HEK293 (cell line): ENCODE measurements around the gene HEG1.

ENCODE experiments used
- CTCF ChIA-PET: fragments of 350-600 bp; formaldehyde crosslinking; extraction: SDS; loops from one replicate; lab custom pipeline; 2021; ENCODE audit warnings: antibody characterized with exemption; lab: Yijun Ruan, JAX
- POLR2A ChIA-PET: fragments of 300-600 bp; formaldehyde crosslinking; extraction: SDS; loops from one replicate; lab custom pipeline; 2020; ENCODE audit warnings: antibody characterized with exemption, inconsistent platforms; lab: Yijun Ruan, JAX
- H3K27ac ChIP-seq: fragments of 200-500 bp; sonication (Bioruptor generic); 2 replicates; pipeline ENCODE4 v1.5.1; 2014; ENCODE audit warnings: low read depth, low read length, control low read depth, inconsistent platforms; ENCODE audit errors: extremely low read depth
- H3K36me3 ChIP-seq, 2 experiments: fragments of 200-500 bp in 1 of 2; sonication (Bioruptor generic) in 1 of 2; 1 replicate in 1 of 2; 2 replicates in 1 of 2; pipeline ENCODE4 v1.5.1; 2014 to 2017; ENCODE audit warnings: inconsistent platforms in 2 of 2, low read length in 2 of 2; ENCODE audit not compliant: control insufficient read depth in 2 of 2, insufficient read depth in 1 of 2
- H3K4me1 ChIP-seq: fragments of 200-500 bp; sonication (Bioruptor generic); 2 replicates; pipeline ENCODE4 v1.5.1; 2014; ENCODE audit warnings: mild to moderate bottlenecking, low read length, inconsistent platforms; ENCODE audit not compliant: control insufficient read depth, insufficient read depth
- H3K4me3 ChIP-seq: 2 replicates; pipeline ENCODE4 v1.5.1; 2011; ENCODE audit warnings: low read depth, mild to moderate bottlenecking, control low read depth, low read length, moderate library complexity
- H3K9me3 ChIP-seq: fragments of 200-500 bp; sonication (Bioruptor generic); 2 replicates; pipeline ENCODE4 v1.5.1; 2014; ENCODE audit warnings: low read depth, low read length, inconsistent platforms; ENCODE audit not compliant: control insufficient read depth, insufficient read depth
- EGR2 ChIP-seq: fragments of 450-650 bp; formaldehyde crosslinking; IDR thresholded peaks from 2 replicates; pipeline ENCODE4 v1.5.1; 2016; ENCODE audit warnings: low read depth, missing biosample characterization, missing genetic modification characterization
- FEZF1 ChIP-seq: fragments of 450-650 bp; formaldehyde crosslinking; IDR thresholded peaks from 2 replicates; pipeline ENCODE4 v1.5.1; 2016; ENCODE audit warnings: missing biosample characterization, missing genetic modification characterization
- INSM2 ChIP-seq: fragments of 450-650 bp; formaldehyde crosslinking; IDR thresholded peaks from 2 replicates; pipeline ENCODE4 v1.5.1; 2016; ENCODE audit warnings: missing biosample characterization, missing genetic modification characterization
- REST ChIP-seq: fragments of 450-650 bp; formaldehyde crosslinking; IDR thresholded peaks from 2 replicates; pipeline ENCODE4 v1.5.1; 2016; ENCODE audit warnings: missing biosample characterization, missing genetic modification characterization
- SALL2 ChIP-seq: fragments of 450-650 bp; formaldehyde crosslinking; IDR thresholded peaks from 2 replicates; pipeline ENCODE4 v1.5.0; 2017; ENCODE audit warnings: missing biosample characterization, mild to moderate bottlenecking, missing genetic modification characterization, borderline replicate concordance
- SETDB1 ChIP-seq: IDR thresholded peaks from one replicate; pipeline ENCODE4 v1.6.1; 2017; ENCODE audit warnings: mild to moderate bottlenecking, low read length, moderate library complexity, mixed read lengths; ENCODE audit not compliant: insufficient read length
- SP7 ChIP-seq: fragments of 450-650 bp; formaldehyde crosslinking; IDR thresholded peaks from 2 replicates; pipeline ENCODE4 v1.5.1; 2016; ENCODE audit warnings: missing biosample characterization, missing genetic modification characterization
- WT1 ChIP-seq: fragments of 450-650 bp; formaldehyde crosslinking; IDR thresholded peaks from 2 replicates; pipeline ENCODE4 v1.5.1; 2016; ENCODE audit warnings: missing biosample characterization, missing genetic modification characterization
- ZNF132 ChIP-seq: fragments of 450-650 bp; formaldehyde crosslinking; IDR thresholded peaks from 2 replicates; pipeline ENCODE4 v1.5.1; 2017; ENCODE audit warnings: missing biosample characterization, missing genetic modification characterization, borderline replicate concordance
- ZNF140 ChIP-seq: fragments of 450-650 bp; formaldehyde crosslinking; IDR thresholded peaks from 2 replicates; pipeline ENCODE4 v1.5.1; 2016; ENCODE audit warnings: missing biosample characterization, missing genetic modification characterization
- ZNF16 ChIP-seq: fragments of 450-650 bp; formaldehyde crosslinking; IDR thresholded peaks from 2 replicates; pipeline ENCODE4 v1.5.1; 2016; ENCODE audit warnings: low read depth, missing biosample characterization, missing genetic modification characterization
- ZNF37A ChIP-seq: fragments of 450-650 bp; IDR thresholded peaks from 2 replicates; pipeline ENCODE4 v1.5.1; 2018; ENCODE audit warnings: missing biosample characterization, missing genetic modification characterization
- ZNF488 ChIP-seq: fragments of 450-650 bp; formaldehyde crosslinking; IDR thresholded peaks from 2 replicates; pipeline ENCODE4 v1.5.1; 2016; ENCODE audit warnings: missing biosample characterization, missing genetic modification characterization
- ZNF555 ChIP-seq: fragments of 450-650 bp; formaldehyde crosslinking; conservative IDR thresholded peaks from 2 replicates; pipeline ENCODE4 v1.5.1; 2017; ENCODE audit warnings: missing biosample characterization, mild to moderate bottlenecking, missing genetic modification characterization, inconsistent platforms
- ZNF585B ChIP-seq: fragments of 450-650 bp; formaldehyde crosslinking; IDR thresholded peaks from 2 replicates; pipeline ENCODE4 v1.5.1; 2016; ENCODE audit warnings: missing biosample characterization, missing genetic modification characterization
- ZNF837 ChIP-seq: fragments of 450-650 bp; formaldehyde crosslinking; IDR thresholded peaks from 2 replicates; pipeline ENCODE4 v1.5.1; 2016; ENCODE audit warnings: missing biosample characterization, missing genetic modification characterization
- ZSCAN4 ChIP-seq: fragments of 450-650 bp; formaldehyde crosslinking; IDR thresholded peaks from 2 replicates; pipeline ENCODE4 v1.5.1; 2017; ENCODE audit warnings: missing biosample characterization, missing genetic modification characterization

The HEG1 gene

GRCh38 chr3:125028657-125029056 is 27.1 kb downstream of the HEG1 start (continued):
- TF ChIP-seq REST (tag by site-specific recombination) (no peak), INSM2 (tag by site-specific recombination) (no peak), SP7 (tag by site-specific recombination) (no peak), ZSCAN4 (tag by site-specific recombination) (no peak), ZNF837 (tag by site-specific recombination) (no peak), ZNF37A (tag by site-specific recombination) (no peak), SETDB1 (no peak), ZNF16 (tag by site-specific recombination) (no peak), ZNF555 (tag by site-specific recombination) (no peak)

GRCh38 chr3:125025642-125026041 is 30.2 kb downstream of the HEG1 start:
- Histone ChIP-seq H3K4me3 (no peak overlapping the region), H3K27ac (no peak overlapping the region), H3K4me1 (no peaks in the 10 kb centered on the region), H3K9me3 (no peaks in the 10 kb centered on the region), H3K36me3 (peaks cover 0 to 50% of the 10 kb centered on the region in 2 experiments; a peak in 1 of 3 replicates)
- TF ChIP-seq FEZF1 = no peak
- no peak for TF ChIP-seq SALL2 (tag by site-specific recombination)
- TF ChIP-seq EGR2 (tag by site-specific recombination) = no peak
- no peak for TF ChIP-seq SETDB1
- TF ChIP-seq ZNF37A (tag by site-specific recombination) = no peak
- no peak for TF ChIP-seq INSM2 (tag by site-specific recombination)
- TF ChIP-seq ZNF585B (tag by site-specific recombination) = no peak
- TF ChIP-seq WT1 (tag by site-specific recombination) = no peak
- TF ChIP-seq ZNF132 (tag by site-specific recombination) = no peak
- TF ChIP-seq ZNF488 (tag by site-specific recombination) = no peak
- no peak for TF ChIP-seq ZNF140 (tag by site-specific recombination)
- ChIA-PET CTCF (interaction anchor here (0.9 kb wide), 1 partner anchor 18 kb away, joined by 3 read pairs; no protein-coding TSS in a partner anchor), POLR2A (no interaction called here)
